ENCODE results near the gene PCDHA8. TPM values are rescaled to one million over a fixed set of nuclear protein-coding genes. Genes with fewer than 3 reads are reported as not detected.

The PCDHA8 gene
- total and polyA plus RNA-seq, 2 of the 8 experiments (the other 6 are each of a cell fraction or from before 2014, with no cell fraction given), result 0.14 to 0.52 TPM

DNA sequence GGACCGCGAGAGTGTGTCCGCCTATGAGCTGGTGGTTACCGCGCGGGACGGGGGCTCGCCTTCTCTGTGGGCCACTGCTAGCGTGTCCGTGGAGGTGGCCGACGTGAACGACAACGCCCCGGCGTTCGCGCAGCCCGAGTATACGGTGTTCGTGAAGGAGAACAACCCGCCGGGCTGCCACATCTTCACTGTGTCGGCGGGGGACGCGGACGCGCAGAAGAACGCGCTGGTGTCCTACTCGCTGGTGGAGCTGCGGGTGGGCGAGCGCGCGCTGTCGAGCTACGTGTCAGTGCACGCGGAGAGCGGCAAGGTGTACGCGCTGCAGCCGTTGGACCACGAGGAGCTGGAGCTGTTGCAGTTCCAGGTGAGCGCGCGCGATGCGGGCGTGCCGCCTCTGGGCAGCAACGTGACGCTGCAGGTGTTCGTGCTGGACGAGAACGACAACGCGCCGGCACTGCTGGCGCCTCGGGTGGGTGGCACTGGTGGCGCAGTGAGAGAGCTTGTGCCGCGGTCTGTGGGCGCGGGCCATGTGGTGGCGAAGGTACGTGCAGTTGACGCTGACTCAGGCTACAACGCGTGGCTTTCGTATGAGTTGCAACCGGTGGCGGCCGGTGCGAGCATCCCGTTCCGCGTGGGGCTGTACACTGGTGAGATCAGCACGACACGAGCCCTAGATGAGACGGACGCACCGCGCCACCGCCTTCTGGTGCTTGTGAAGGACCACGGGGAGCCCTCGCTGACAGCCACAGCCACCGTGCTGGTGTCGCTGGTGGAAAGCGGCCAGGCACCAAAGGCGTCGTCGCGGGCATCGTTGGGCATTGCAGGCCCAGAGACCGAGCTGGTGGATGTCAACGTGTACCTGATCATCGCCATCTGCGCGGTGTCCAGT, 5.1 kb upstream of the PCDHA8 start:
- Histone ChIP-seq H3K4me2 (ENCODE audit: insufficient read depth in 1 of 2, low read depth in 2 of 2, low read length in 2 of 2) (no peak overlapping the region), H3K4ac (replicated peaks; ENCODE audit: insufficient read length, low read depth, low read length) (no peak overlapping the region), H3K4me3 (ENCODE audit: extremely low read depth in 1 of 4, insufficient read depth in 2 of 4, low read depth in 3 of 4, low read length in 4 of 4) (no peak overlapping the region), H3K56ac (replicated peaks; ENCODE audit: insufficient read length, low read depth, low read length) (no peak overlapping the region), H4K20me1 (replicated peaks in 1 of 2; ENCODE audit: control insufficient read depth in 1 of 2, insufficient read depth in 2 of 2, low read length in 2 of 2) (no peaks in the 10 kb centered on the region), H3K9ac (replicated peaks in 1 of 4; ENCODE audit: extremely low read depth in 1 of 4, low read depth in 3 of 4, low read length in 3 of 4) (no peak overlapping the region), H3K36me3 (ENCODE audit: control insufficient read depth in 2 of 4, insufficient read depth in 4 of 4, low read length in 3 of 4) (peaks cover 0 to 9% (median 0%) of the 10 kb centered on the region in 4 experiments; a peak in 2 of 8 replicates), H3K4me1 (replicated peaks in 1 of 4; ENCODE audit: control insufficient read depth in 3 of 4, insufficient read depth in 4 of 4, low read length in 3 of 4) (no peaks in the 10 kb centered on the region), H2BK5ac (ENCODE audit: low read depth, low read length) (no peak overlapping the region), H3K79me2 (ENCODE audit: control insufficient read depth in 1 of 2, insufficient read depth in 2 of 2, low read length in 2 of 2) (no peaks in the 10 kb centered on the region), H2BK120ac (replicated peaks; ENCODE audit: low read depth, low read length) (no peak overlapping the region), H3K14ac (ENCODE audit: insufficient read length) (no peak overlapping the region), H3K79me1 (ENCODE audit: low read depth, low read length) (no peaks in the 10 kb centered on the region), H4K91ac (replicated peaks; ENCODE audit: insufficient read length, low read length) (no peak overlapping the region), H3K18ac (ENCODE audit: extremely low read depth, low read length) (no peak overlapping the region), H3K23ac (ENCODE audit: insufficient read length) (no peak overlapping the region), H2BK12ac (ENCODE audit: low read depth, low read length) (no peak overlapping the region), H2BK20ac (ENCODE audit: low read length) (no peak overlapping the region), H3K9me3 (ENCODE audit: insufficient read depth in 2 of 2, low read depth in 1 of 2, low read length in 1 of 2) (peaks cover 0 to 19% of the 10 kb centered on the region in 2 experiments; a peak in 2 of 4 replicates), H3K27me3 (replicated peaks in 1 of 4; ENCODE audit: control insufficient read depth in 3 of 4, extremely low read depth in 1 of 4, insufficient read depth in 3 of 4, low read length in 3 of 4) (no peaks in the 10 kb centered on the region), H2AK5ac (ENCODE audit: low read depth, low read length) (no peak overlapping the region), H4K8ac (ENCODE audit: extremely low read depth, insufficient read depth, low read length) (no peak overlapping the region), H2AFZ (ENCODE audit: low read length) (no peak overlapping the region), H3K27ac (ENCODE audit: low read depth, low read length) (no peak overlapping the region), H3K23me2 (ENCODE audit: low read depth, low read length) (no peaks in the 10 kb centered on the region), H2BK15ac (ENCODE audit: low read length) (no peak overlapping the region), H4K5ac (ENCODE audit: insufficient read length, low read depth, low read length) (no peak overlapping the region)
- DNase-seq (ENCODE audit: low read depth in 1 of 2, low spot score in 2 of 2), result no peak
- WGBS, 2 experiments (ENCODE audit: extremely low coverage in 1 of 2, insufficient coverage in 1 of 2, insufficient read length in 1 of 2, insufficient replicate concordance in 2 of 2, low coverage in 1 of 2, low lambda C conversion rate in 2 of 2, missing lambda C conversion rate in 1 of 2), result 94% methylated on average over 93 of the region's 103 CpGs; no CpG with 5 or more reads in 1 of the 2 experiments
- no peak for FAIRE-seq
- ChIA-PET POLR2A (ENCODE audit: partially characterized antibody) (interaction anchor here (0.8 to 1.3 kb wide), 2 partner anchors 8 to 29 kb away, joined by 3 to 5 read pairs; partner anchors contain the start of genes PCDHA4 and PCDHA6), CTCF (ENCODE audit: partially characterized antibody) (interaction anchor here (0.6 to 1.8 kb wide), 9 partner anchors 8 to 255 kb away, joined by 3 to 11 read pairs (median 4); partner anchors contain the start of genes PCDHA12, PCDHA4 and PCDHA6)
- TF ChIP-seq CTBP2 (IDR thresholded peaks at IDR 0.05; ENCODE audit: borderline replicate concordance, insufficient read depth, insufficient read length, low read length), result no peak
- no peak for TF ChIP-seq RFX5 (IDR thresholded peaks at IDR 0.05; ENCODE audit: borderline replicate concordance, low read depth, low read length)
- no peak for TF ChIP-seq CREB1 (IDR thresholded peaks at IDR 0.05)
- no peak for TF ChIP-seq GTF2F1 (IDR thresholded peaks at IDR 0.05; ENCODE audit: borderline replicate concordance, low read depth, low read length)
